Measurements from ENCODE around the gene EXOC6. TPM values are rescaled to one million over a fixed set of nuclear protein-coding genes. Genes with fewer than 3 reads are reported as not detected.

EXOC6 gene
- total RNA-seq, 1 experiment from 2014 or later: 17.0 TPM

GRCh38 chr10:93075369-93076221, 227.3 kb downstream of the EXOC6 start:
- BruUV-seq (replicated peaks): no TSS peak
- in situ Hi-C loops (cut with HindIII; ENCODE audit: low pct_unique_long_range_greater_than_20kb, low sequenced_read_pairs) (no loop called here), intact Hi-C loops (cut with micrococcal nuclease; ENCODE audit: unreplicated experiment) (loop anchor here (10.0 kb wide), 1 partner anchor 191 kb away; no protein-coding TSS in a partner anchor)
- no peak overlapping the region for H3K27ac ChIP-seq (ENCODE audit: low read length)
- H3K36me3 ChIP-seq (ENCODE audit: control insufficient read depth, insufficient read depth, low read length): no peaks in the 10 kb centered on the region
- no peaks in the 10 kb centered on the region for H3K9me3 ChIP-seq (ENCODE audit: control insufficient read depth, insufficient read depth, low read depth, low read length)
- CTCF ChIA-PET: no interaction called here
- ATAC-seq (no peak), DNase-seq (ENCODE audit: low read depth, low spot score) (no peak)
- POLR2A ChIA-PET: no interaction called here
- H3K4me1 ChIP-seq (ENCODE audit: control insufficient read depth, insufficient read depth, low read length): peaks cover 13% of the 10 kb centered on the region
- no peak for TF ChIP-seq CTCF (IDR thresholded peaks at IDR 0.05)
- TF ChIP-seq TCF7L2 (IDR thresholded peaks at IDR 0.05; ENCODE audit: low read depth, low read length): no peak
- no peak for TF ChIP-seq POLR2AphosphoS5 (IDR thresholded peaks at IDR 0.05; ENCODE audit: low read depth, low read length)
- no peak for TF ChIP-seq REST (IDR thresholded peaks at IDR 0.05; ENCODE audit: insufficient read depth in 1 of 2, low read depth in 2 of 2, low read length in 1 of 2)
- TF ChIP-seq SIN3A (IDR thresholded peaks at IDR 0.05; ENCODE audit: borderline replicate concordance, insufficient read depth, low read depth, low read length): no peak
- no peak overlapping the region for H3K4me3 ChIP-seq (ENCODE audit: low read depth in 2 of 2, low read length in 2 of 2)
- peaks cover 26% of the 10 kb centered on the region for H3K27me3 ChIP-seq (ENCODE audit: control insufficient read depth, insufficient read depth, low read length)

DNA sequence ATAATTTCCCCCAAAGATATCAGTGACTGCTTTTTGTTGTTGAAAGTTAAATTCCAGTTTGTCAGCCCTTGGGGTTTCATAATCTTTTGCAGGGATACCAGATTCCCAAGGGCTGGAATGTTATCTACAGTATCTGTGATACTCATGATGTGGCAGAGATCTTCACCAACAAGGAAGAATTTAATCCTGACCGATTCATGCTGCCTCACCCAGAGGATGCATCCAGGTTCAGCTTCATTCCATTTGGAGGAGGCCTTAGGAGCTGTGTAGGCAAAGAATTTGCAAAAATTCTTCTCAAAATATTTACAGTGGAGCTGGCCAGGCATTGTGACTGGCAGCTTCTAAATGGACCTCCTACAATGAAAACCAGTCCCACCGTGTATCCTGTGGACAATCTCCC, 228.6 kb downstream of the EXOC6 start:
- Histone ChIP-seq H3K27me3 (ENCODE audit: control insufficient read depth, insufficient read depth, low read length) (peaks cover 26% of the 10 kb centered on the region), H3K27ac (ENCODE audit: low read length) (no peak overlapping the region), H3K4me1 (ENCODE audit: control insufficient read depth, insufficient read depth, low read length) (peaks cover 12% of the 10 kb centered on the region), H3K36me3 (ENCODE audit: control insufficient read depth, insufficient read depth, low read length) (no peaks in the 10 kb centered on the region), H3K4me3 (ENCODE audit: low read depth in 2 of 2, low read length in 2 of 2) (no peak overlapping the region), H3K9me3 (ENCODE audit: control insufficient read depth, insufficient read depth, low read depth, low read length) (no peaks in the 10 kb centered on the region)
- ChIA-PET CTCF (no interaction called here), POLR2A (interaction anchor here (0.6 kb wide), 1 partner anchor 389 kb away, joined by 3 read pairs; no protein-coding TSS in a partner anchor)
- ATAC-seq: no peak
- no TSS peak for BruUV-seq (replicated peaks)
- intact Hi-C loops (cut with micrococcal nuclease; ENCODE audit: unreplicated experiment): loop anchor here (10.0 kb wide), 1 partner anchor 192 kb away; no protein-coding TSS in a partner anchor
- in situ Hi-C loops (cut with HindIII; ENCODE audit: low pct_unique_long_range_greater_than_20kb, low sequenced_read_pairs): no loop called here
- DNase-seq (ENCODE audit: low read depth, low spot score): no peak
- TF ChIP-seq TCF7L2 (IDR thresholded peaks at IDR 0.05; ENCODE audit: low read depth, low read length) (no peak), SIN3A (IDR thresholded peaks at IDR 0.05; ENCODE audit: borderline replicate concordance, insufficient read depth, low read depth, low read length) (no peak), REST (IDR thresholded peaks at IDR 0.05; ENCODE audit: insufficient read depth in 1 of 2, low read depth in 2 of 2, low read length in 1 of 2) (no peak), CTCF (IDR thresholded peaks at IDR 0.05) (no peak), POLR2AphosphoS5 (IDR thresholded peaks at IDR 0.05; ENCODE audit: low read depth, low read length) (no peak)
